HG03108 (cell line): ENCODE measurements around the gene SLC6A17.

Experiments
- ATAC-seq: cut with Tn5 transposase; IDR thresholded peaks from one replicate; pipeline ENCODE4 v1.9.1; 2021; ENCODE audit warnings: moderate library complexity; ENCODE audit not compliant: unreplicated experiment

Gene SLC6A17

DNA sequence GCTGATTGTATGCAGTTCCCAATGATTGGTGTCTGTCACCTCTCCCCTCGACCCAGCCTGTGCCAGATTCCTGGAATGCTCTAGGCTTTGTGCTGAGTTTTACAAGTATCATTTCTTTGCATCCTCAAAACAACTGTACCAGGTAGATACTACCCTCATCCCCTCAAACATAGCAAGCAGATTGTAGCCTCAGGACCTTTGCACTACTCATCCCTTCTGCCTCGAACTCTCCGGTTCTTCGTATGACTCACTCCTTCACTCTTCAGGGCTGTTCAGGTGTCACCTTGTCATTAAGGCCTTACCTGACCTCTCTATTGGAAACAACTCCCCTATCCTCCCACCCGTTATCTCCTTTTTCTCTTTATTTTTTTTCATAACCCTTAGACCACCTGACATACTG, 67.8 kb downstream of the SLC6A17 start:
- ATAC-seq: no peak

DNA sequence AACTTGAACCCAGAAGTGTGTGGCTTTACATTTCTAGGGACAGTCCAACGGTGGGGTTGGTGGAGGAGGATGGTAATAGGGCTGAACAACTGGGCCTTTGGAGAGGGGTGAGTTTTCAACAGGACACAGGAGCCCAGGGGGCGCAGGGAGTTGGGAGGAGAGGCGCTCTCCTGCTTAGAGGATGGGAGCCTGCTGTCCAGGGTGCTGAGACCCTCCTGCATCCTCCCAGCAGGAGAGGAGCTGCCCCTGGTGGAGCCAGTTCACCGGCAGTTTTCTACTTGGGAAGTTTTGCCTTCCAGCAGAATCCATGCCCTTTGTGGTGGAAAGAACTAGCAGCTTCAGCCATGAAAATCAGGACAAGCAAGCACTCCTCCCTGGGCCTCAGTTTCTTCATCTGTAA, 68.4 kb downstream of the SLC6A17 start:
- no peak for ATAC-seq

DNA sequence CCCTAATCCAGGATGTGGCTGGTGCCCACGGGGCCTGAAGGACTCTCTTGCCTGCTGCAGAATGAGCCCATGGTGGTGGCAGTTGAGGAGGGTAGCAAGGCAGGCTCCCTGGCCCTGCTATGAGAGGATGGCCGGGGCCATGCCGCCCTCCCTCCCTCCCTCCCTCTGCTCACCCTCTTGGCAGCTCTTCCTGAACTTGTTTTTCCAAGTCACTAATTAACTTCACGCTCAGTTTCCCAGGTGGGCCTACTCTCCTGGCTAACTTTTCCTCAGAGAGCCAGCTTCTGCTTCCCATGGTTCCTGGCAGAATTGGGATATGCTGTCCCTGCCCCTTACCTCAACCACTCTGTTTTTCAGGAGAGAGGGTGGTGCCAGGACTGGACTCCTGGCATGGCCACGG, 70.0 kb downstream of the SLC6A17 start:
- ATAC-seq: no peak

DNA sequence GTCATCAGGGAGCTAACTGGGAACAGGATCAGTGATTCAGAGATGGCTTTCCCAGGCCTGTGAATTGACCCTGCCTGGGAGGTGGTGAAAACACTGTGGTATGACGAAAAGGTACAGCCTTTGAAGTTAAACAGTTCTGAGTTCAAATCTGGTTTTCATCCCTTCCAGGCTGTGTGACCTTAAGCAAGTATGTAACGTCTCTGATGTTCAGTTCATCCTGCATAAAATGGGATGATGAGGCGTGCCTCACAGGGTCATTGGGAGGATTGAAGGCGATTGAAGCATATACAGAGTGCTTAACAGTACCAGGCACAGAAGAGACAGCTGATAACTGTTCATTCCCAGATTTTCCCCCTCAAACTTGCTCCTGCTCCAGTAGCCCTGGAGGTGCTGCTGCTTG, 70.8 kb downstream of the SLC6A17 start:
- no peak for ATAC-seq

DNA sequence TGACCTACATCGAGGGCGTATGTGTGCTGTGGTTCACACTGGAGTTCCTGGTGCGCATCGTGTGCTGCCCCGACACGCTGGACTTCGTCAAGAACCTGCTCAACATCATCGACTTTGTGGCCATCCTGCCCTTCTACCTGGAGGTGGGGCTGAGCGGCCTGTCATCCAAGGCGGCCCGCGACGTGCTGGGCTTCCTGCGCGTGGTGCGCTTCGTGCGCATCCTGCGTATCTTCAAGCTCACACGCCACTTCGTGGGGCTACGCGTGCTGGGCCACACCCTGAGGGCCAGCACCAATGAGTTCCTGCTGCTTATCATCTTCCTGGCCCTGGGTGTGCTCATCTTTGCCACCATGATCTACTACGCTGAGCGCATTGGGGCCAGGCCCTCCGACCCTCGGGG, 72.8 kb downstream of the SLC6A17 start:
- no peak for ATAC-seq

DNA sequence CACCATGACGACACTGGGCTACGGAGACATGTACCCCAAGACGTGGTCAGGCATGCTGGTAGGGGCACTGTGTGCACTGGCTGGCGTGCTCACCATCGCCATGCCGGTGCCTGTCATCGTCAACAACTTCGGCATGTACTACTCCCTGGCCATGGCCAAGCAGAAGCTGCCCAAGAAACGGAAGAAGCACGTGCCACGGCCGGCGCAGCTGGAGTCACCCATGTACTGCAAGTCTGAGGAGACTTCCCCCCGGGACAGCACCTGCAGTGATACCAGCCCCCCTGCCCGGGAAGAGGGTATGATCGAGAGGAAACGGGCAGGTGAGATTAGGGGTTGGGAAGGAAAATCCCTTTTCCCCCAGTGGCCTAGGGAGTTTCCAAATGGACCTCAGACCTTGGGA, 73.3 kb downstream of the SLC6A17 start:
- ATAC-seq: no peak

DNA sequence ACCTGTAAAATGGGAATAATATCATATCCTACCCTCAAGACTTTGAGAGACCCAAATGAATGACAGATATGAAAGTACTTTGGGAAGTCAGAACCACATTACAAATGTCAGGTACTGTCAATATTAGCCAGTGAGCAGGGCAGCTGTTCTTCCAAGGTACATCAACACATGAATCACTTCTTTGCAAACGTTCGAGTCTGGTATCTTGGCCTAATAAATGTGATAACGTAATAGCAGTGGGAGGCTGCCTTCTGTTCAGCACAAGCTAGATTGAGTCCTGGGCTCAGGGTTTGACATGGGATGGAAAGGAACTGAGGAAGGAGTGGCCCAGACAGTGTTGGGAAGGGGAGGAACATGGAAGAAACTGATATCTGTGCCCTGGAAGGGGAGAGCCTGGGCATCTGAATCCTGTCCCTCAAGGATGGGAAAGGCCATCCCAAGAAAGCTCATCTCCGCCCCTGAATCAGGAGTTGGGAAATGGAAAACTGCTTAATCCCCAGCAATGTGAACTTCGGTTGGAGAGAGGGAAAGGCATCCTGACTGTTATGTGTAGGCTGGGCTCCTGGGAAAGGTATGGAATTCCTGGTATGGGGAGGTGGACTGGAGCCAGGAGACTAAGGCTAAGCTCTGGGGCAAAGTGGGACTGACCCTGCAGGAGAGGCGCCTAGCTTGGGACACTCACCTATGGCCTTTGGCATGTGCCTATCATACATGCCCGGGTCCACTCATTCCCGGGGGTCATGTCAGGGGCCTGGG, 74.1 kb downstream of the SLC6A17 start:
- no peak for ATAC-seq

DNA sequence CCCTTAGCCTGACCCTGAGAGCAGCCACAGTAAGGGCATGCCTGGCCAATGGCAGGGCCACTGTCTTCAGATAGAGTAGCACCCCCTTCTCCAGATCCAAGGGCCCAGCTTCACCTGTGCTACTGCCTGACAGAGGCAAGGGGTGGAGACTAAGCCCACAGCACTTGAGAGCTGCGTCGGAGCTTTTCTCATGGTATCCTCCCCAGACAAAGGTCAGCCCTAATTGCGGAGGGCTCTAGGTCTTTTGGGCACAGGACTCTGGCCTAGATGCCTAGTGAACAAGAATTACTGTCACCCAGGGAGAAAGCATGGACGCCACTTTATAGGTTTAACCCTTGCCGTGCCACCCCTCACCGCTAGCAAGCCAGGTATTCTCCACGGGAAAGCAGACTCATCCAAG, 74.9 kb downstream of the SLC6A17 start:
- ATAC-seq: no peak

DNA sequence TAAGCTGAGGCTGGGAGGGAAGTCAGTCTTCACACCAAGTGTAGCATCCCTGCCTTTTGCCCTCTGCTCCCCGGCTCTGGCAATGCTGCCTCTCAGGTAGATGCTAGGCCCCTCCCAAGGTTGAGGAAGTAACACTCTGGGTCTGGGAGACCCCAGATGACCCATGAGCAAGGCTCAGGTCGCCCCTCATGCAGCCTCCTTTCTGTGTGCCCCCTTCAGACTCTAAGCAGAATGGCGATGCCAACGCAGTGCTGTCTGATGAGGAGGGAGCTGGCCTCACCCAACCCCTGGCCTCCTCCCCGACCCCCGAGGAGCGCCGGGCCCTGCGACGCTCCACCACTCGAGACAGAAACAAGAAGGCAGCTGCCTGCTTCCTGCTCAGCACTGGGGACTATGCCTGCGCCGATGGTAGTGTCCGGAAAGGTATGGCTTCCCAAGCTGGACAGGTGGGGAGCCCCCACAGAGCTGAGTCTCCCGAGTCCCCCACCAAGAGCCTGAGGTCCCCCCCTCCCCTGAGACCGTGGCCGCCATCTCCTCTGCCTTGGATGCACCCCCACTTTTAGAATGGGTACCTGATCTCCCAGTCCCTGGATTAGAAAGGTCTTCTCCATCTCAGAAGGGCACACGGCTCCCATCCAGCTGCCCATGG, 75.6 kb downstream of the SLC6A17 start:
- ATAC-seq: no peak

DNA sequence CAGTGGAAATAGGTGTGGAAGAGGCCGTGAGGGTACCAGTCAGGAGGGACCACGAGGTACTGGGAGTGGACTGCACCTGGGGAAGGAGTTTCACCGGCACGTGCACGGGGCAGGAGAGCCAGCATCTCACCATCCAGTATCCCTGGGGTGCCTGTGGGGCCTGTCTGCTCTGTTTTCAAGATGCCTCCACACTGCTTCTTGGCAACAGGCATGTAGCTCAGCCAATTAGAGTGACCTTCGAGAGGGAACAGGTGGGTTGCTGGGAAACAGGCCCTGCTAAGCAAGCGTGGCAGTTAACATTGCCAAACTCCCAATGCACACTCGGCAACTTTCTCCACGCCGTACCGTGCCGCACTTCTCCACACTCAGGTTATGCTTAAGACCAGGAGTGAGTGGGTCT, 77.5 kb downstream of the SLC6A17 start:
- no peak for ATAC-seq

DNA sequence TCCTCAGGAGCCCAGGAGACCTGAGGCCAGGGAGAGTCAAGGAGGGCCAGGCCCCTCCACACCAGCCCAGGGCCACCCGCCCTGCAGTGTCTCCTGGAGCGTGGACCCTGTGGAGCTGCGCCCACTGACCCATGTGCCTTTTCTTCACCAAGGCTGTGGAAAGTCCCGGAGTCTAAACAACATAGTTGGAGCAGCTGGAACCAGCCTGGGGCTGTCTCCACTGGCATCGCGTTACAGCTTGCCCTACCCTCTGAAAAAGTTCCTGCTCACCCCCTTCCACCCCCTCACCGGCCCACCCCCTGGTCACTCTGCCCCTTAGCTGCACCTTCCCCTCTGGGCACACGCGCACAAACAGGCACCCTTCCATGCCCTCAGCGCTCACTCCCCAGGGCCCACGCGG, 78.1 kb downstream of the SLC6A17 start:
- ATAC-seq: no peak

DNA sequence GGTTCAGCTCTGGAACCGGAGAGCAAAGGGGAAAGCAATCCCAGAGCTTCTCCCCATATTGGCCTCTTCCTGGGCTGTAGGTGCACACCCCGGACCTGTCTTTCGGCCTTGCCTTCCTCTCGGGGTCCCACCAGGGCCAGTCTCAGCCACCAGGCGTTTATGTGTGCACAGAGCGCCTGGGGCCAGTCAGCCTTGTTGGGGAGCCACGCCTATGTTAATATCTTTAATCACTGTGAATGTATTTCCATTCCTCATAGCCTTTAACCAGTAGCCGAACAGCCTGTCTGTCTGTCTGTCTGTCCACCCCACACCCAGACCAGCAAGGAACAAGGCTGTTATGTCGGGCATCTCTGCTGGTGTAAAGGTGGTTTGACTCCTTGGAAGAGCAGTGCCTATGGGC, 78.6 kb downstream of the SLC6A17 start:
- ATAC-seq: no peak

DNA sequence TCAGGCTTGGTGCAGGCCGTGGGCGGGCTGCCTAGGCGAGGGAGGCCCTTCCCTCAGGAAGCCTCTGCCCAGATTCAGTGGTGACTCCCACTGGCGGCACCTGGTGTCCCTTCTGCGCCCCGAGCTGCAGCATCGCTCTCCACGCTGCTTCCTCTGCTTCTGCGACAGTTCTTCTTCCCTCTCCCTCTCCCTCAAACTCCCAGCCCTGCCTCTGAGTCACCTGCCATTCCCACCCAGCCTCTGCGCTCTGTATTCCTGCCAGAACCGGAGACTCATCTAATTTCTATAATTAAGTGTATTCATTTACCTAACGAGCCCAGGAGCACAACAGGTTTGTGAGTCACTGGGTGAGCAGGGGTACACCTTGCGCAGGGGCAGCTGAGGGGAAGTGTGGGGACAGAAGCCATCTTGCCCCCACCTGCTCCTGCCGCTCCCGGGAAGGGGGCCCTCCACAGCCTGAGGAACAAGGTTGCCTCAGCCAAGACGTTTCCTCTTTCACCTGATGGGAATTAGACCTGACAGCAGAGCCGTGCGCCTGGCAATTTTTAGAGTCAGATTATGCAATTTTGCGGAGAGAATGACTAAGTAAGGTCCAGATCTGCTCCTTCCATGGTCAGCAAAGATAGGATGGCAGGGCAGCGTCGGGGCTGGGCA, 79.2 kb downstream of the SLC6A17 start:
- no peak for ATAC-seq

DNA sequence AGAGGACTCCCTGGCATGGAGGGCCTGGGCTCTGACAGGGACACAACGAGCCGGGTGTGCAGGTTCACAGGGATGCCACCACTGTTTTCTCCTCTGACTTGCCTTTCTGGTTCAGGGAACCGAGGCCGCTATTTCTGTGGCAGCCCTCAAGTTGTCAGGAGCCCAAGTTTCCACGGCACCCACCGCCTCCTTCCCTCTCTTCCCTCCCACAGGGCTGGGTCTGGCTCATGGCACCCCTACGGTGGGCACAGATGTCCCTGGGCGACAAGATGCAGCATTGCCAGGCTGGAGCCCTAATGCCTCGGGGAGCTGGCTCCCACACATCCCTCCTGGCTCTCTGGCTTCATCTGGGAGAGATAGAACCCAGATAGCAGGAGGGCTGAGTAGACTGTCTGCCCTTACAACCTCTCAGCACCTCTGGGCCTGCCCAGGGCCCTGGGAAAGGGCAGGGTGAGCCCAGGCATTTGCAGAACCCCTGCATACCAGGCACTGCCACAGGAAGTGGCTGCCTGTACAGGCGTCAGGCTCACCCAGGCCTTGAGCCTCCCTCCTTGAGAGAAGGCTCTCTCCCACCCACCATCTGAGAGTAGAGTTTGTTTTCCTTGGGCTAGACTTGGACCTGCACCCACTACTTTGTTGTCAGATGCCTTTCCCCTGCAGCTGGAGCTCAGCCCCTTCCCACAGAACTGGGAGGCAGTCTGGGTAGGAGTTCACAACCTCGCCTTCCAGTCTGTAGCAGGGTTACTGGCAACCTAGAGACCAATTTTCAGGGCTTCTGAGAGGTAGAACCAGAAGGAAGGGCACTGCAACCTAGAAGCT, 80.3 kb downstream of the SLC6A17 start:
- ATAC-seq: no peak

DNA sequence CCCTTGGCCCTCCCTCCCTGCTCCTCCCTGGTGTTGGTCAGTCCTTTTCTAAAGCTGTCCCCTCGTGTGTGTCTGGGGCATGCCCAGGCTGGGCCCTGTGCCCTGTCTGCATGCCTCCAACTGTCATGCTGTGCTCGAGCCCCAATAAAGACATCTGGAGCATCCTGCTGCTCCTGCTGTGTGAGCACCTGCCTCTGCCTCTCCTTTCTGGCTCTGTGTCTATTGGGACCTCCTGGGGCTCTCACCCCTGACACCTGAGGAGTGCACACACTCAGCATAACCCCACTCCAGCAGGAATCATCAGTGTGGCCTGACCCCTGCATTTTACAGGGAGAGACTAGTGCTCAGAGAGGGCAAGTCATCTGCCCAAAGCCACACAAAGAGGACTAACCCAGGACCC, 83.6 kb downstream of the SLC6A17 start:
- ATAC-seq: no peak

DNA sequence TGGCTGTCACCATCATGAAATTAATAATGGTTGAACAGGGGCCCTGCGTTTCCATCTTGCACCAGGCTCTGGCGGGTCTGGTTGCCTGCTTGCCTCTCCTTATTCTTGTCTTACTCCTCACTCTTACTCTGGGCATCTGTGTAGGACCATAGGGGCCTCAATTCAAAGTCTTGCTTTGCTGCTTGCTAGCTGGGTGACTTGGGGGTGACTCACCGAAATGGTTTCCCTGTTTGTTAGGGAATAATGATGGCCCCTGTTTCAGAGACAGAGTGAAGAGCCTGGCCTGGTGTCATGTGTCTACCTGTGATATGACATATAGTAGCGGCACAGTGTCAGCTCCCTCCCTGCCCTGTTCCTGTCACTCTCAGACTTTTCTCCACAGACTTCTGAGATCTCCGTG, 84.4 kb downstream of the SLC6A17 start:
- no peak for ATAC-seq

DNA sequence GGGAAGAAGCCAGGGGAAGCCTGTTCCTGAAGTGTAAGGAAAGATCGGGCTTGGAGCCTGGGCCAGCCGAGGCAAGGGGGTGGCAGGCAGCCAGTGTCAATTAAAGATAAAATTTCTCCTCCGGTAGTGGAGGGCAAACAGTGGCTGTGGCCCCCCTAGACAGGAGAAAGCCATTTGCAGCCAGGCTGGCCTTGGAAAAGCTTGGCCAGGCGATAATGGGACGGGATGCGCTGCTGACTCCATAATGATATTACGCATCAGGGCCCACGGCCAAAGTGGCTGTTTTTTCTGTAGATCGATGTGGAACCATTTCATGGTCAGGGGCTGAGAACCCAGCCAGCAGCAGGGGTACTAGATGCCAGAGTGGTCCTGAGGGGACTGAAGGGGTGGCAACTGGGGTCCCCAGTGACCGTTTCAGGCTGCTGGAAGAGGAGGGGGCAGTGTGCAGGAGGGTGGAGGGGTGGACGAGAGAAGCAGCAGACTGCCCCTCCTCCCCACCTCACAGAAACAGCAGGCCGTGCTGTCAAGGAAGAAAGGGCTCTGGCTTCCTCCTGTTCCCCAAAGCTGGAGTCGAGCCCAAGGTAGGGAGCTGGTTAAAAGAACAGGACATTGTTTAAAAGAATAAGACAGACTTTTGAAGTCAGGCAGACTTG, 85.0 kb downstream of the SLC6A17 start:
- no peak for ATAC-seq

DNA sequence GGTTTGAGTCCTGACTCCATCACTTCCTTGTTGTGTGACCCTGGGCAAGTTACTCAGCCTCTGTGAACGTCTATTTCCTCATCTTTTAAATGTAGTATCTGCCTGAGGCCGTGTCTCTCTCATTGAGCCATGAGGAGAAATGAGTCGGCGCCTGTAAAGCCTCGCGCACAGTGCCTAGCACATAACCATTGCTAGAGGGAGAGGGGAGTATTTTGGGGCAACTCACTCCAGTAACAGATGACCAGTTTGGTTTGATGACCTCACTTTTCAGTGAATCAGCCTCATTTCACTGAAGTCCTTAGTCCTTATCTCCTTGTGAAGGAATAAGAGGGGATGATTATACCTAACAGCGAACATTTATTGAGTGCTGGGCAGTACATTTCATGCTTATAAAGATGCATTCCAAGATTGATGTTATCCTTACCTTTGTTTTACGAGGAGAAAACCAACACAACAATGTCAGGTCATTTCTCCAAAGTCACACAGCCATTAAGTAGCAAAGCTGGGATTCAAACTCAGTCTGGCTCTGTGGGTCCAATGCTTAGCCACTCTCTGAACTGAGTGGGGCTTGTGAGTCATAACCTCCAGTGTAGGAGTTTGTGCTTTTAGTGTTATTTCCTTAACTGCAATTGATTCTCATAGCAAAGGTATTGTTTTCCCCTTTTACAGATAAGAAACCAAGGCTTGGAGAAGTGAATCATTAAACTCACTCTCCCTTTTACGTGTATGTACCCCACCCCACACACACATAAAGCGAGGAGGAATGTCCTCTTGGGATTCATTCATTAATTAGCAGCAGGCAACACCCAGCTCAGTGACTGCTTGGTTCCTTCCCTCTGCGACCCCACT, 85.8 kb downstream of the SLC6A17 start:
- ATAC-seq: no peak

DNA sequence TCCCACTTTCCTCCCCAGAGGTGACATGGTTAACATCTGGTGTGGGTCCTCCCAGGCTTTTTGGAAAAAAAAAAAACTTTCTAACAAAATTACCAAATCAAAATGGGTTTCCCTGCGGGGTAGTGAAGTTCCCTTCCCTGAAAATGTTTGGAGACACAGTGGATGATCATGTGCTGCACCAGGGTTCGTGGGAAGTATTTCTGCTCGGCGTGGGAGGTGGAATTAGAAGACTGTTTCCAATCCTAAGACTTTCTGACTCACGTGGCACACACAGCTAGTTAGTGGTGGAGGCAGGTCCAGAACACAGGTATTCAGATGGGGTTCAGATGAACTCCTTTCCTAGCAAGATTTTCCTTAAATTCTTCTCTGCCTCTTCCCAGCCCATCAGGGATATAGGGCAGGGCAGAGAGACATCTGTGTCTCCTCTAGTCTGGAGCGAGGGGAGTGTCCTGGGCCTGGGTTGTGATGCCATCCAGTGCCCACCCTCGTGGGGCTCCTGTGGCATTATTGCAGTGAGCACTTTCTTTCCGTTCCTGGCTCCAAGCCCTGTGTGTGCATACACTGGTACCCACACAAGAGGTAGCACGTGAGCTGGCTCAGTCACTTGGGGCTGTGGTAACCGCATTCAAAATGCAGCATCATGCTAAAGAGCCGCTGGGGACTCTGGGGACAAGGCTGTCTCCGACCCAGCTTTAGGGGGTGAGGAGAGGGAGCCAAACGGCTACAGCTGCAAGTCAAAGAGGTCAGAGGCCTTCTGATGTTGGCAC, 87.3 kb downstream of the SLC6A17 start:
- no peak for ATAC-seq
